Body of pancreas (tissue), 4 donors: ENCODE measurements around the gene EPG5.

Source experiments
- CTCF ChIP-seq, 7 experiments: fragments of 450-650 bp in 4 of 7; fragments of 200-600 bp in 3 of 7; sonication (generic) in 3 of 7; IDR thresholded peaks; one replicate each; pipeline ENCODE4 v1.5.1; 2016 to 2019; ENCODE audit warnings: antibody characterized with exemption in 7 of 7
- POLR2A ChIP-seq, 3 donors: fragments of 450-650 bp; IDR thresholded peaks; one replicate each; pipeline ENCODE4 v1.6.1; 2016; ENCODE audit warnings: antibody characterized with exemption in 3 of 3, mild to moderate bottlenecking in 2 of 3

- no peak for TF ChIP-seq CTCF (IDR thresholded peaks at IDR 0.05)
- no peak for TF ChIP-seq POLR2A (IDR thresholded peaks at IDR 0.05)
These were observed 46.8 kb downstream of the EPG5 start for GRCh38 chr18:45920367-45920766.
